Thoracic aorta (tissue), 2 donors: ENCODE results near the gene DACT3. TPM values are rescaled to one million over a fixed set of nuclear protein-coding genes. Genes with fewer than 3 reads are reported as not detected.

ENCODE experiments used
- ATAC-seq: fragments of 150-250 bp; one replicate; pipeline ENCODE4 v1.8.0; 2017; ENCODE audit warnings: low read depth; ENCODE audit not compliant: insufficient number of reproducible peaks, low FRiP score
- DNase-seq: peaks from one replicate; pipeline ENCODE4 v3.0.0-alpha.2; 2020; ENCODE audit warnings: low spot score
- H3K27ac ChIP-seq, 2 donors: fragments of 200-600 bp; sonication (generic); 1 replicate in 1 of 2; 2 replicates in 1 of 2; pipeline ENCODE4 v1.5.1; 2016; ENCODE audit warnings: mild to moderate bottlenecking in 2 of 2, moderate library complexity in 2 of 2
- H3K27me3 ChIP-seq: fragments of 200-600 bp; sonication (generic); replicated peaks from 2 replicates; pipeline ENCODE4 v1.6.0; 2016; ENCODE audit warnings: mild to moderate bottlenecking; ENCODE audit not compliant: insufficient read depth
- H3K36me3 ChIP-seq: fragments of 200-600 bp; sonication (generic); one replicate; pipeline ENCODE4 v1.5.1; 2016
- H3K4me1 ChIP-seq, 2 donors: fragments of 200-600 bp; sonication (generic); 1 replicate in 1 of 2; 2 replicates in 1 of 2; pipeline versions ENCODE4 v1.5.1 to v1.6.0; 2016; ENCODE audit warnings: low read depth in 2 of 2, mild to moderate bottlenecking in 1 of 2; ENCODE audit not compliant: control insufficient read depth in 1 of 2
- H3K4me3 ChIP-seq: fragments of 200-600 bp; sonication (generic); 2 replicates; pipeline ENCODE4 v1.5.1; 2016; ENCODE audit warnings: mild to moderate bottlenecking
- H3K9me3 ChIP-seq: fragments of 200-600 bp; sonication (generic); 2 replicates; pipeline ENCODE4 v1.5.1; 2016
- CTCF ChIP-seq: fragments of 200-600 bp; sonication (generic); IDR thresholded peaks from one replicate; pipeline ENCODE4 v1.5.1; 2019; ENCODE audit warnings: antibody characterized with exemption
- total RNA-seq, 2 donors: library from RNA; depleted of rRNA; stranded (reverse); fragments of >200 nt; gene quantifications; one replicate each; pipeline versions ENCODE4 v1.1.0 to v1.2.3, GENCODE V29; 2016

DACT3 gene
- total RNA-seq, 2 donors from 2014 or later: 118 to 138 TPM

- Histone ChIP-seq H3K4me3 (peak overlapping the region; percentile 97), H3K36me3 (no peaks in the 10 kb centered on the region), H3K27ac (peak overlapping the region; percentile 89 to 92), H3K4me1 (peaks cover 19 to 49% of the 10 kb centered on the region in 2 donors), H3K9me3 (no peaks in the 10 kb centered on the region), H3K27me3 (no peaks in the 10 kb centered on the region)
- no peak for ATAC-seq
- no peak for TF ChIP-seq CTCF
- DNase-seq: no peak
Observed at GRCh38 chr19:46659151-46660007, 1.6 kb downstream of the DACT3 start.

GRCh38 chr19:46656541-46656940 is 4.4 kb downstream of the DACT3 start:
- ATAC-seq (no peak), DNase-seq (no peak)
- H3K27ac ChIP-seq: peak overlapping the region; percentile 55 to 95
- H3K9me3 ChIP-seq: no peaks in the 10 kb centered on the region
- no peak for TF ChIP-seq CTCF
- no peaks in the 10 kb centered on the region for H3K27me3 ChIP-seq
- H3K4me1 ChIP-seq: peaks cover 24 to 70% of the 10 kb centered on the region in 2 donors
- H3K36me3 ChIP-seq: peaks cover 9% of the 10 kb centered on the region
- H3K4me3 ChIP-seq: no peak overlapping the region

- Histone ChIP-seq H3K27me3 (no peaks in the 10 kb centered on the region), H3K4me3 (peak overlapping the region; percentile 60), H3K36me3 (peaks cover 13% of the 10 kb centered on the region), H3K27ac (peak overlapping the region; percentile 95 to 96), H3K9me3 (no peaks in the 10 kb centered on the region), H3K4me1 (peaks cover 23 to 69% of the 10 kb centered on the region in 2 donors)
- TF ChIP-seq CTCF: no peak
- ATAC-seq: peak; percentile 51
- DNase-seq: no peak
Observed at GRCh38 chr19:46654621-46655152, 6.3 kb downstream of the DACT3 start.

GRCh38 chr19:46650445-46650844 is 10.5 kb downstream of the DACT3 start:
- Histone ChIP-seq H3K27ac (peak overlapping the region; percentile 35 to 54), H3K9me3 (no peaks in the 10 kb centered on the region), H3K4me3 (no peak overlapping the region), H3K4me1 (peaks cover 27 to 58% of the 10 kb centered on the region in 2 donors), H3K36me3 (peaks cover 20% of the 10 kb centered on the region), H3K27me3 (no peaks in the 10 kb centered on the region)
- ATAC-seq (no peak), DNase-seq (no peak)
- TF ChIP-seq CTCF: no peak
